ENCODE data around the gene BMF. TPM values are rescaled to one million over a fixed set of nuclear protein-coding genes. Genes with fewer than 3 reads are reported as not detected.
A peak's percentile ranks its signal among the peaks of the same experiment; 100 is the strongest.

BMF gene
- total RNA-seq, 1 experiment from 2014 or later: 13.2 TPM

- H3K9ac ChIP-seq (ENCODE audit: extremely low read depth, insufficient read length, low read length): no peak overlapping the region
- H3K14ac ChIP-seq (ENCODE audit: insufficient read depth, low read length): no peak overlapping the region
- H4K20me1 ChIP-seq (ENCODE audit: control insufficient read depth, insufficient read depth, insufficient read length): no peaks in the 10 kb centered on the region
- no peak overlapping the region for H3T11ph ChIP-seq (ENCODE audit: low read length)
- Mint-ChIP-seq H3K9me3 (no peaks in the 10 kb centered on the region; a peak in 1 of 5 replicates), H3K4me1 (peaks cover 68 to 82% of the 10 kb centered on the region in 2 experiments), H3K27ac (peak overlapping the region; percentile 25 to 91 (median 75)), H3K27me3 (ENCODE audit: low read depth) (peaks cover 5% of the 10 kb centered on the region), H3K36me3 (ENCODE audit: insufficient read depth in 1 of 3, low read depth in 3 of 3) (peaks cover 3 to 26% (median 12%) of the 10 kb centered on the region in 3 experiments), H3K4me3 (peak overlapping the region in 1 of 2 experiments; percentile 97; a peak in 3 of 5 replicates)
- H3K23me2 ChIP-seq (ENCODE audit: insufficient read length, low read depth, low read length, poor library complexity, severe bottlenecking): peaks cover 15% of the 10 kb centered on the region
- H3K18ac ChIP-seq (ENCODE audit: insufficient read length, low read depth, low read length): no peak overlapping the region
- no peak overlapping the region for H4K91ac ChIP-seq (ENCODE audit: insufficient read length, low read depth, low read length)
- TF ChIP-seq CTCF (conservative IDR thresholded peaks at IDR 0.05): no peak
- no peak overlapping the region for H2BK15ac ChIP-seq (ENCODE audit: low read depth, low read length)
- no peak overlapping the region for H3K27ac ChIP-seq (ENCODE audit: insufficient read length, low read depth, low read length)
- H3K4me2 ChIP-seq (ENCODE audit: insufficient read depth, insufficient read length, low read length): peak overlapping the region; percentile 12
- no peak overlapping the region for H2BK12ac ChIP-seq (ENCODE audit: insufficient read length, low read depth, low read length)
- H2BK20ac ChIP-seq (ENCODE audit: low read depth, low read length, poor library complexity, severe bottlenecking): no peak overlapping the region
- H4K5ac ChIP-seq (ENCODE audit: insufficient read length, low read depth, low read length): no peak overlapping the region
- no peak overlapping the region for H2BK120ac ChIP-seq (ENCODE audit: low read depth, low read length, poor library complexity, severe bottlenecking)
- H3K79me2 ChIP-seq (ENCODE audit: insufficient read depth, low read length): no peaks in the 10 kb centered on the region
- no peaks in the 10 kb centered on the region for H3K9me3 ChIP-seq (ENCODE audit: control insufficient read depth, low read depth, low read length)
- H3K4me1 ChIP-seq (ENCODE audit: insufficient read depth, low read length): peaks cover 37% of the 10 kb centered on the region
- H2AK5ac ChIP-seq (ENCODE audit: insufficient read length, low read length): no peak overlapping the region
- no peaks in the 10 kb centered on the region for H3K79me1 ChIP-seq (ENCODE audit: insufficient read depth, low read depth, low read length, poor library complexity, severe bottlenecking)
- peak; percentile 91 for DNase-seq
- no peaks in the 10 kb centered on the region; the same call in 1 of the 2 replicates for H3K27me3 ChIP-seq (ENCODE audit: insufficient read depth, low read length)
- no peak overlapping the region for H4K8ac ChIP-seq (replicated peaks; ENCODE audit: insufficient read length, low read depth, low read length)
- no peak overlapping the region for H2BK5ac ChIP-seq (ENCODE audit: insufficient read length, low read length)
- WGBS (ENCODE audit: extremely low coverage, insufficient read length, low lambda C conversion rate): no CpG with 5 or more reads among the region's 8 CpGs
- H3K23ac ChIP-seq (ENCODE audit: insufficient read length, low read depth, low read length): no peak overlapping the region
- H3K4ac ChIP-seq (ENCODE audit: low read depth, low read length): no peak overlapping the region
- no peak overlapping the region for H2AFZ ChIP-seq (ENCODE audit: low read length)
- H3K56ac ChIP-seq (ENCODE audit: insufficient read length, low read depth, low read length): no peak overlapping the region
These were observed 2.2 kb downstream of the BMF start for GRCh38 chr15:40106203-40107161.

Data from H9 (cell line).